Measurements from ENCODE around the gene FTO.
A peak's percentile ranks its signal among the peaks of the same experiment; 100 is the strongest.

Gene FTO

DNA sequence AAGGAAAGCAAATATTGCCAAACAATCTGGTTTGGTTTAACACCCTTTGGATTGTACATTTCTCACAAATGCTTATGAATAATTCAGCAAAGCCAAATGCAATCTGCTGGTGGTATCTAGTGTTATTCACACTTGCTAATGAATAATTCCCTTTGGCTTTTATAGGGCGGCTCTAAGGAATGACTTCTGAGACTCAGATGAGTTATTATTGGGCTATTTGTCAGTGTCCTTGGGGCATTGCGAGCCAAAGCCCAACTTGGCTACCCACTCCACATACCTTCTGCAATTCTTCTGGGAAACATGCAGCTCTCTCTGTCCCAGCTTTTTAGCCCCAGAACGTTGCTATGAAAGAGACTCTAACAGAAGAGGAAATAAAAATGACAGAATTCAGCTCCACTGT lies 41.1 kb downstream of the FTO start:
- DNase-seq (ENCODE audit: extremely low spot score, insufficient read length, low read depth), result no peak
- no peak for FAIRE-seq

DNA sequence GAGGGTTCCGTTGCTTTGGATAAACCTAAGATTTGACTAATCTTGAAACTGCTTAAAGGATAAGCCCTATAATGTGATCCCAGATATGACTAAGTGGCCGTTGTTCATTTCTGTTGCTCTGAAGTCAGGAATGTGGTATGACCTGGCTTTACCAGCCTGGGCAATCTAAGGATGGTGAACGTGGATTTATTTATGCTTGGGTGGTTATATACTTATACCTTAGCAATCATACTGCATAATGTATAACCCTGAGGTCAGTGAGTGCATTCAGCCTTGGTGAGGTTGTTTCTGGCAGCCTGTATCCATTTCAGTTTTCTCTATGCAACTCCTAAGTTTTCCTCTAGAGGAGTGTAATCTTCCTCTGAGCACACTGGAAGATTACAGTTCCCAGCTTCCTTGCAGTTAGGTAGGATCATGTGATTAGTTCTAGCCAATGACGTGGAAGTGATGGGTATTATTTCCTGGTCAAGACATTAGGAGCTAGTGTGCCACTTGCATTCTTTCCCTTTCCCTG lies 41.9 kb downstream of the FTO start:
- FAIRE-seq, result no peak
- no peak for DNase-seq (ENCODE audit: extremely low spot score, insufficient read length, low read depth)

DNA sequence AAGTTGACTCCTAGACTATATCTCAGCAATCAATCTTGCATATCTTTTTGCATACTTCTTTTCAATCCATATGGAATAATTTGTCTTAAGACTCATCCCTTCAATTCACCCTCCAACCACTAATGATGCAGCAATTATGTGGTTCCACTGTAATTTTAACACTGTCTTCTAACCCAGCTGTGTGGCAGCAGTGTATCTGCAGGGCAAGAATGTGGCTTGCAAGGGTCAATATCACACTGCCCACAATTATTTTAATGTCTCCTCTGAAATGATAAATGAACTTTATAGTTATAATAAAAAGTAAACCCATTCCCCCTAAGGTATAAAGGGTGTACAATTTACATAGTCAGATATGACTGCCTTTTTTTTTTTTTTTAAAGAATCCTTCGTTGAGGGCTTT lies 48.6 kb downstream of the FTO start:
- no peak for FAIRE-seq

GRCh38 chr16:53753431-53753830 lies 49.5 kb downstream of the FTO start:
- FAIRE-seq (no peak), DNase-seq (ENCODE audit: extremely low spot score, insufficient read length, low read depth) (no peak)

More for the DNA sequence above, 48.6 kb downstream of the FTO start:
- no peak for DNase-seq (ENCODE audit: extremely low spot score, insufficient read length, low read depth)

GRCh38 chr16:53755026-53755910 lies 51.3 kb downstream of the FTO start:
- DNase-seq (ENCODE audit: extremely low spot score, insufficient read length, low read depth) (no peak), FAIRE-seq (no peak)

GRCh38 chr16:53756275-53756996 lies 52.5 kb downstream of the FTO start:
- FAIRE-seq (no peak), DNase-seq (ENCODE audit: extremely low spot score, insufficient read length, low read depth) (no peak)

GRCh38 chr16:53757971-53758609 lies 54.1 kb downstream of the FTO start:
- DNase-seq (ENCODE audit: extremely low spot score, insufficient read length, low read depth) (no peak), FAIRE-seq (no peak)

- no peak for DNase-seq (ENCODE audit: extremely low spot score, insufficient read length, low read depth)
- peak; percentile 12 for FAIRE-seq
These were observed 58.2 kb downstream of the FTO start for GRCh38 chr16:53761962-53762703.

GRCh38 chr16:53766304-53767016 lies 62.5 kb downstream of the FTO start:
- DNase-seq (ENCODE audit: extremely low spot score, insufficient read length, low read depth), result no peak
- no peak for FAIRE-seq

DNA sequence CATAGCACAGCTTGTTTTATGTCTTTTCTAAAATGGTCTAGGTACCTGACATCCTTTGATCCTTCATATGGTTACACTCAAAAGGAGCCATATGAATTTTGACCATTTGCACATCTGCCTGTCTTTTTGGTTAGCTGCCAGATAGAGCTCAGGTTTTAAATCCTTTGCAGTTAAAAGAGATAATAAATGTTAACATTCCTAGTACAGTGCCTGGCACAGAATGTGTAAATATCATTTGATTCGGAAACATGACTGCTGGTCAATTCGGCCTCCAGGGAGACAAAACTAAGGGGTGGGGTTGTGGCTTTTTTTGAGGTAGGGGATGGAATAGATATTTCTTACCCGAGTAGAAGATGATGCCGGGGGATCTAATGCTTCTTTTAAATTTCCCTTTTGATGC lies 64.2 kb downstream of the FTO start:
- FAIRE-seq (no peak), DNase-seq (ENCODE audit: extremely low spot score, insufficient read length, low read depth) (no peak)

- no peak for FAIRE-seq
These were observed 64.6 kb downstream of the FTO start for GRCh38 chr16:53768593-53768992.

DNA sequence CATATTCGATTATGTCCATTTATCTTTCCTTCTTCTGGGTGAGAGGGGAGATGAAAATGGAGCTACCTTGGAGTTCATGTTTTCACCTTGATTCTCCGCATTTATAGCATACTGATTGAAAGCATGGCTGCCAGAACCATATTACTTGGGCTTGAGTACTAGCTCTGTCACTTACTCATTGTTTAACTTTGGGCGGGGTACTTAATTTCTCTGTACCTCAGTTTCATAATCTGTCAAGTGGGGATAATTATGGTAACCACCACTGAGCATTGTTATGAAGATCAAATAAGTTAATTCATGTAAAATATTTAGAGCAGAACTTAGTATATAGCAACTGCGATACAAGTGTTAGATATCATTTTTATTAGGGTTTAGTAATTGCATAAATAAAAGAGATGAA lies 65.2 kb downstream of the FTO start:
- DNase-seq (ENCODE audit: extremely low spot score, insufficient read length, low read depth) (no peak), FAIRE-seq (no peak)

More at GRCh38 chr16:53768593-53768992, 64.6 kb downstream of the FTO start:
- no peak for DNase-seq (ENCODE audit: extremely low spot score, insufficient read length, low read depth)

DNA sequence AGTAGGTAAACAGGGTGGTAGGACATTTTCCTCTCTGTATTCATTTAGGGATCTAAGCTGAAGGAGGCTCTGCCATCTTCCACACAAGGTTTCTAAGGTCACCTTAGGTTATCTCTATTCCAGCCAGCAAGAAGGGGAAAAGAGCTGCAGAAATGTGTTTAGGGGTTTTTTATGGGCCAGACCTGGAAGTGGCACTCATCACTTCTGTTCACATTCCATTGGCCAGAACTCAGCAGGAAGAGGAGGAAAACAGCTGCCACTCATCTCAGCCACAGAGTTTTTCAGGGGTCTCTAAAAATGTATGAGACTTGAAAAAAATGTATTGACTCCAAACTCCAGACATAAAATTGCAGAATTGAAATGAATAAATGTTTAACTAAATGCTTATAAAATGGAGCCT lies 65.8 kb downstream of the FTO start:
- no peak for DNase-seq (ENCODE audit: extremely low spot score, insufficient read length, low read depth)
- FAIRE-seq, result no peak

GRCh38 chr16:53770641-53771040 lies 66.7 kb downstream of the FTO start:
- no peak for DNase-seq (ENCODE audit: extremely low spot score, insufficient read length, low read depth)
- no peak for FAIRE-seq

DNA sequence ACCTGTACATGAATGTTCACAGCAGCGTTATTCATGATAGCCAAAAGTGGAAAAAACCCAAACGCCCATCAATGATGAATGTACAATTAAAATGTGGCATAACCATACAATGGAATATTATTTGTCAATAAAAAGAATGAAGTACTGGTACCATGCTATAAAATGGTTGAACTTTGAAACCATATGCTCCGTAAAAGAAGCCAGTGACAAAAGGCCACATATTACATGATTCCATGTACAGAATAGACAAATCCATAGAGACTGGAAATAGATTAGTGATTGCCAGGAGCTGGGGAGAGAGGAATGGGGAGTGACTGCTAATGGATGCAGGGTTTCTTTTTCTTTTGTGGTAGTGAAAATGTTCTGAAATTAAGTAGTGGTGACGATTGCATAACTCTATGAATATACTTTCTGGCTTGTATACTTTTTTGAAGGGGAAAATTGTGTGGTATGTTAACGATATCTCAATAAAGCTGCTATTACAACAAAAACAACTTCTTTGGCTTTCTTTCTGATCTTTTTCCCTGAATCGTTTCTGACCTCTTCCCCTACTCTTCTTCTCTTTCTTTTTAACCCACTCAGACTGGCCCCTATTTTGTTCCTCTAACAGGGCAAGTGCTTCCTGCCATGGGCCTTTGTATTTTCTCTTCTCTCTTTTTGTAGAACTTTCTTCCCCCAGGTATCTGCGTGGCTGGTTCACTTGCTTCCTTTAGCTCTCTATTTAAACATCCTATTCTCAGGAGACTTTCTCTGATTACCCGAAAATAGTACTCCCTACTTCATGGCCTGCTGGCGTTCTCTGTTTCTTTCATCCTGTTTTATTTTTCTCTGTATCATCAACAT lies 67.9 kb downstream of the FTO start:
- DNase-seq (ENCODE audit: extremely low spot score, insufficient read length, low read depth) (no peak), FAIRE-seq (no peak)

DNA sequence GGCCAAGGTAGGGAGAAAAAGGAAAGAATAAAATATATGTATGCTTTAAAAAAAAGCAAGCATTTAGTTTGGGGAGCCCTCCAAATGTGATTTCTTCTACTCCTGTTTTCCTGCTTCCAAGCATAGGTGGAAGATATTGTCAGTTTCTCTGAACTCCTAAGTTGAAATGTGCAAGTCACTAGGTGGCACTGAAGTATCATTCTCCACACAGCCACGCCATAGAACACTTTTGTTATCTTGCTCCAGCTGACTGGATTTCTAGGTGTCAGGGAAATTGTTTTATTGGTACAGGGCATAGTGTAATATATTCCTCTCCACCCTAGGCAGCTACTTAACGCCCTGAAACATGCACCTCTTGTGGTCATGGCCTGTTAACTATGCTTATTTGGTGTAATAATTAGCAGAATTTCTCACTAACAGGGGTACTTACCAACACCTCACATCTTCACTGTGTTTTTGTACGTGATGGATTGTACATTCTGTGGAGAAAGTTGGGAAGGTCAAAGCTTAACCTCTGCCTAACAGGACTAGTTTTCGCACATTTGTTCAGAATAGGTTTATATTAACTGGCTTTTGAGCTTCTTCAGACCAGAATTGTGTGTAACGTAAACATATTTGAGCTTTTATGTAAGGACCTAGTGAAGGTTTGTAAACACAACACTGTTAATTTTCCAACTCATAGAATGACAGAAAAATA lies 69.3 kb downstream of the FTO start:
- FAIRE-seq (peak; percentile 45), DNase-seq (ENCODE audit: extremely low spot score, insufficient read length, low read depth) (no peak)

- DNase-seq (ENCODE audit: extremely low spot score, insufficient read length, low read depth), result no peak
- no peak for FAIRE-seq
These were observed 69.9 kb downstream of the FTO start for GRCh38 chr16:53773881-53774280.
